Measurements from ENCODE around the gene DAP3.
"Not testable (repeated sequence)": the region's sequence is repeated elsewhere in the genome, so short reads cannot be mapped to it uniquely, and the experiment has no call there.

DAP3 gene

DNA sequence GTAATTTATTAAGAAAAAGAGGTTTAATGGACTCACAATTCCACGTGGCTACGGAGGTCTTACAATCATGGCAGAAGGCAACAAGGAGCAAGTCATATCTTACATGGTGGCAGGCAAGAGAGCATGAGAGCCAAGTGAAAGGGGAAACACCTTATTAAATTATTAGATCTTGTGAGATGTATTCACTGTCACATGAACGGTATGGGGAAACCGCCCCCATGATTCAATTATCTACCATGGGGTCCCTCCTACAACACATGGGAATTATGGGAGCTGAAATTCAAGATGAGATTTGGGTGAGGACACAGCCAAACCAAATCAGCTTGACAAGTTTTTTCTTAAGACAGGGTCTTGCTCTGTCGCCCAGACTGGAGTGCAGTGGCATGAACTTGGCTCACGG is 14.3 kb downstream of the DAP3 start:
- H3K9me3 ChIP-seq (ENCODE audit: severe bottlenecking) = peaks cover 4% of the 10 kb centered on the region
- TF ChIP-seq, protein P1, sequence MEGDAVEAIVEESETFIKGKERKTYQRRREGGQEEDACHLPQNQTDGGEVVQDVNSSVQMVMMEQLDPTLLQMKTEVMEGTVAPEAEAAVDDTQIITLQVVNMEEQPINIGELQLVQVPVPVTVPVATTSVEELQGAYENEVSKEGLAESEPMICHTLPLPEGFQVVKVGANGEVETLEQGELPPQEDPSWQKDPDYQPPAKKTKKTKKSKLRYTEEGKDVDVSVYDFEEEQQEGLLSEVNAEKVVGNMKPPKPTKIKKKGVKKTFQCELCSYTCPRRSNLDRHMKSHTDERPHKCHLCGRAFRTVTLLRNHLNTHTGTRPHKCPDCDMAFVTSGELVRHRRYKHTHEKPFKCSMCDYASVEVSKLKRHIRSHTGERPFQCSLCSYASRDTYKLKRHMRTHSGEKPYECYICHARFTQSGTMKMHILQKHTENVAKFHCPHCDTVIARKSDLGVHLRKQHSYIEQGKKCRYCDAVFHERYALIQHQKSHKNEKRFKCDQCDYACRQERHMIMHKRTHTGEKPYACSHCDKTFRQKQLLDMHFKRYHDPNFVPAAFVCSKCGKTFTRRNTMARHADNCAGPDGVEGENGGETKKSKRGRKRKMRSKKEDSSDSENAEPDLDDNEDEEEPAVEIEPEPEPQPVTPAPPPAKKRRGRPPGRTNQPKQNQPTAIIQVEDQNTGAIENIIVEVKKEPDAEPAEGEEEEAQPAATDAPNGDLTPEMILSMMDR (IDR thresholded peaks at IDR 0.05; ENCODE audit: low read depth, low read length) = no peak

DNA sequence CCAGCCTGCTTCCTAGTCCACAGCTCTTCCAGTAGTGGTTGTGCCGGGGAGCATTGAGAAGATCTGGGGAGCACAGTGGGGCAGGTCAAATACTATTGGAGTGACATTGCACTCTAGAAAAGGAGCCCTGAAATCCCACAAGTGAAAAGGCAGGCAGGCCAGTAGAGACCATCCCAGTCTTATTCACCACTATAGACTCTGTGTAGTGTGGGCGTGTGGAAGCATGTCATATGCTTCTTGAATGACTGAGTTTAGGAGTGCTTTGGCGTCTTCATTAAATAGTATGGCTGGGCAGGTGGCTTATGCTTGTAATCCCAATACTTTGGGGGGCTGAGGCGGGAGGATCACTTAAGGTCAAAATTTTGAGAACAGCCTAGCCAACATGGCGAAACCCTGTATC is 15.5 kb downstream of the DAP3 start:
- H3K27me3 ChIP-seq (ENCODE audit: insufficient read depth, low read depth, severe bottlenecking); H3K9me3 ChIP-seq (ENCODE audit: severe bottlenecking); H3K4me3 ChIP-seq (ENCODE audit: low read depth, low read length); DNase-seq; H3K27ac ChIP-seq: not testable (repeated sequence)
- peaks cover 24% of the 10 kb centered on the region for H3K36me3 ChIP-seq

More for the DNA sequence above, 14.3 kb downstream of the DAP3 start:
- DNase-seq = no peak
- Histone ChIP-seq H3K36me3 (peaks cover 15% of the 10 kb centered on the region), H3K4me3 (ENCODE audit: low read depth, low read length) (no peak overlapping the region), H3K27ac (no peak overlapping the region), H3K27me3 (ENCODE audit: insufficient read depth, low read depth, severe bottlenecking) (no peaks in the 10 kb centered on the region)

DNA sequence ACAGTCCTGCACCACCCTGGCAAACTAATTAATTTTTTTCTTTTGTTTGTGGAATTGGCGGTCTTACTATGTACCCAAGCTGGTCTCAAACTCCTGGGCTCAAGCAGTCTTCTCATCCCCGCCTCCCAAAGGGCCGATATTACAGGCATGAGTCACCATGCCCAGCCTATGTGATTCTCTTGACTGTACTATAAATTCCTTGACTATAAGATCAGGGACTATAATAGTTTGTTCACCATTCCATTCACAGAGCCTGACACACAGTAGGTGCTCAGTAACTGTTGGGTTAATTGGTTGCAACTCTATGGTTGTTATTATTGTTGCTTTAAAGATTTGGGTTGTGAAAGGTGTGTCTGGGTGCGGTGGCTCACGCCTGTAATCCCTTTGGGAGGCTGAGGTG is 17.2 kb downstream of the DAP3 start:
- no peak for DNase-seq
- Histone ChIP-seq H3K27ac (no peak overlapping the region), H3K27me3 (ENCODE audit: insufficient read depth, low read depth, severe bottlenecking) (no peaks in the 10 kb centered on the region), H3K9me3 (ENCODE audit: severe bottlenecking) (peaks cover 4% of the 10 kb centered on the region), H3K36me3 (peaks cover 33% of the 10 kb centered on the region), H3K4me3 (ENCODE audit: low read depth, low read length) (no peak overlapping the region)
- TF ChIP-seq, protein P1 (IDR thresholded peaks at IDR 0.05; ENCODE audit: low read depth, low read length) = no peak

DNA sequence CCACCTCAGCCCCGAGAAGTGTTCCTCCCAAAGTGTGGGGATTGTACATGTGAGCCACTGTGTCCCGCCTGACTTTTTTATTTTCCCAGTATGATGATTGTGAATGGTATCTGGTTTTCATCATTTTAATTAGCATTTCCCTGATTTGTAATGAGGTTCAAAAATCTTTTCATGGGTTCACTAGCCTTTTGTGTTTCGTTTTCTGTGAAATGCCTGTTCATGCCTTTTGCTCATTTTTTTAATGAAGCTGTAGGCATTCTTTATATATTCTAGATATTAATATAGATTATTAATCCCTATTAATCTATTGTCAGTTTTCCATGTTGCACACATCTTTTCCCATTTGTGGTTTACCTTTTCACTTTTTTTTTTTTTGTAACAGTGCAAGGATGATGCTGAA is 20.5 kb downstream of the DAP3 start:
- H3K4me3 ChIP-seq (ENCODE audit: low read depth, low read length) = no peak overlapping the region
- no peaks in the 10 kb centered on the region for H3K27me3 ChIP-seq (ENCODE audit: insufficient read depth, low read depth, severe bottlenecking)
- H3K9me3 ChIP-seq (ENCODE audit: severe bottlenecking) = peaks cover 4% of the 10 kb centered on the region
- no peak overlapping the region; the same call in 1 of the 2 replicates for H3K27ac ChIP-seq
- DNase-seq = no peak
- TF ChIP-seq, protein P1 (IDR thresholded peaks at IDR 0.05; ENCODE audit: low read depth, low read length) = no peak
- peaks cover 47% of the 10 kb centered on the region for H3K36me3 ChIP-seq

DNA sequence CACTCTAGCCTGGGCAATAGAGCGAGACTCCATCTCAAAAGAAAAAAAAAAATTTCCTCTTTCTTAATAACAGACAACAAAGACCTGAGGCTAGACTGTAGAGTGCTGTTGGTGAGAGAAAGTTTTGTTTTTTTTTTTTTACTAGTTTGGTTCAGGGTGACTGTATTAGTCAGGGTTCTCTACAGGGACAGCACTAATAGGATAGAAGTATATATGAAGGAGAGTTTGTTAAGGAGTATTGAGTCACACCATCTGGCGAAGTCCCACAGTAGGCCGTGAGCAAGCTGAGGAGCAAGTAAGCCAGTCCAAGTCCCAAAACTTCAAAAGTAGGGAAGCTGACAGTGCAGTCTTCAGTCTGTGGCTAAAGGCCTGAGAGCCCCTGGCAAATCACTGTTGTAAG is 22.6 kb downstream of the DAP3 start:
- not testable (repeated sequence) for DNase-seq; H3K9me3 ChIP-seq (ENCODE audit: severe bottlenecking)

DNA sequence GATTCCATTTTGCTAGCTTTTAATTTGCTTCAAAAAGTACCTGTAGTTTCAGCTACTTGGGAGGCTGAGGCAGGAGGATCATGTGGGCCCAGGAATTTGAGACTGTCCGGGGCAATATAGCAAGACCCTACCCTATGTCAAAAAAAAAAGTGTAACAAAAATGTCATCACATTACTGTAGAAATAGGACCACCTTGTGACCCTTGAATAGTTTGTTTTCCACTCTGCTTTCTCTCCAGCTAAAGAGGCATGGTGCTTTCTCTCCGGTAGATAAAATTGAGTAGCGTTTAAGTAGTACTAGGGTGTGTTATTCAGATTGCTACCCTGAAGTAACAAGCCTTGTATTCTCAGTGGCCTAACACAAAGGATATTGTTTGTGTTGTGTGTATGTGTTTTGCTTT is 23.7 kb downstream of the DAP3 start:
- TF ChIP-seq, protein P1 (IDR thresholded peaks at IDR 0.05; ENCODE audit: low read depth, low read length) = 0 out of 2 replicates have a peak, but pooled peaks have one; percentile 22
- not testable (repeated sequence) for DNase-seq

More for the DNA sequence above, 22.6 kb downstream of the DAP3 start:
- not testable (repeated sequence) for H3K4me3 ChIP-seq (ENCODE audit: low read depth, low read length); H3K27me3 ChIP-seq (ENCODE audit: insufficient read depth, low read depth, severe bottlenecking)
- Histone ChIP-seq H3K27ac (peak overlapping the region; percentile 45), H3K36me3 (peaks cover 58% of the 10 kb centered on the region)

DNA sequence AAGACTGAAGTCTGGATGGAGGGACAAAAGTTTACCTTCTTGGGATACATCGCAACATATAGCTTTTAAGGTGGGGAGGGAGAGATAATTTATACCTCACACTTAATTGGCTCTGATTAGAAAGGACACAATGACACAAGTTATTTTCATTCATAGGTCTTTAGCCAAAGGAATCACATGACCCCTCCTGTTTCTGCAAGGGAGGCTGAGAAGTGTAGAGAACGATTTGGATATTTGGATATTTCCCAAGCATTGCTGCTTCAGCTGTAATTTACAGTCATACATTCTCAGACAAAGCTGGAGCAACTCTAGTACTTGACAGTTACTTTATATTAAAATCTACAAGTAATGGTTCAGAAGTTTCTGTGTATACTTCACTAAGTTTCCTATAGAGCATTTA is 24.2 kb downstream of the DAP3 start:
- Histone ChIP-seq H3K36me3 (peaks cover 69% of the 10 kb centered on the region), H3K9me3 (ENCODE audit: severe bottlenecking) (peaks cover 4% of the 10 kb centered on the region), H3K27ac (no peak overlapping the region), H3K27me3 (ENCODE audit: insufficient read depth, low read depth, severe bottlenecking) (no peaks in the 10 kb centered on the region), H3K4me3 (ENCODE audit: low read depth, low read length) (no peak overlapping the region)
- TF ChIP-seq, protein P1 (IDR thresholded peaks at IDR 0.05; ENCODE audit: low read depth, low read length) = no peak
- DNase-seq = no peak

More for the DNA sequence above, 23.7 kb downstream of the DAP3 start:
- not testable (repeated sequence) for H3K27ac ChIP-seq; H3K27me3 ChIP-seq (ENCODE audit: insufficient read depth, low read depth, severe bottlenecking); H3K9me3 ChIP-seq (ENCODE audit: severe bottlenecking); H3K4me3 ChIP-seq (ENCODE audit: low read depth, low read length)
- H3K36me3 ChIP-seq = peaks cover 66% of the 10 kb centered on the region

DNA sequence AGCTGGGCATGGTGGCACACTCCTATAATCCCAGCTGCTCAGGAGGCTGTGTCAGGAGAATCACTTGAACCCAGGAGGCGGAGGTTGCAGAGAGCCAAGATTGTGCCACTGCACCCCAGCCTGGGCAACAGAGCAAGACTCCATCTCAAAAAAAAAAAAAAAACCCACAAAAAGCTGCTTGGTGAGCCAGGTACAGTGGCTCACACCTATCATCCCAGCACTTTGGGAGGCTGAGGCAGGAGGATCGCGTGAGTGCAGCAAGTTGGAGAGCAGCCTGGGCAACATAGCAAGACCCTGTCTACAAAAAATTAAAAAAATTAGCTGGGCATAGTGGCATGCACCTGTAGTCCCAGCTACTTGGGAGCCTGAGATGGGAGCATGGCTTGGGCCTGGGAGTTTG is 26.2 kb downstream of the DAP3 start:
- not testable (repeated sequence) for H3K27me3 ChIP-seq (ENCODE audit: insufficient read depth, low read depth, severe bottlenecking); H3K27ac ChIP-seq; H3K4me3 ChIP-seq (ENCODE audit: low read depth, low read length); DNase-seq; H3K9me3 ChIP-seq (ENCODE audit: severe bottlenecking)
- peaks cover 73% of the 10 kb centered on the region for H3K36me3 ChIP-seq

Data from WERI-Rb-1 (cell line).